GM20000 (cell line): ENCODE measurements around the gene SYNDIG1.

ENCODE experiments used
- DNase-seq: peaks from one replicate; pipeline ENCODE4 v3.0.0; 2012; ENCODE audit warnings: low spot score
- TF ChIP-seq, protein P1 (sequence below): IDR thresholded peaks from 2 replicates; pipeline ENCODE4 v1.5.1; 2012; ENCODE audit warnings: mild to moderate bottlenecking, control low read depth; ENCODE audit errors: extremely low read depth, missing control alignments

Gene SYNDIG1

DNA sequence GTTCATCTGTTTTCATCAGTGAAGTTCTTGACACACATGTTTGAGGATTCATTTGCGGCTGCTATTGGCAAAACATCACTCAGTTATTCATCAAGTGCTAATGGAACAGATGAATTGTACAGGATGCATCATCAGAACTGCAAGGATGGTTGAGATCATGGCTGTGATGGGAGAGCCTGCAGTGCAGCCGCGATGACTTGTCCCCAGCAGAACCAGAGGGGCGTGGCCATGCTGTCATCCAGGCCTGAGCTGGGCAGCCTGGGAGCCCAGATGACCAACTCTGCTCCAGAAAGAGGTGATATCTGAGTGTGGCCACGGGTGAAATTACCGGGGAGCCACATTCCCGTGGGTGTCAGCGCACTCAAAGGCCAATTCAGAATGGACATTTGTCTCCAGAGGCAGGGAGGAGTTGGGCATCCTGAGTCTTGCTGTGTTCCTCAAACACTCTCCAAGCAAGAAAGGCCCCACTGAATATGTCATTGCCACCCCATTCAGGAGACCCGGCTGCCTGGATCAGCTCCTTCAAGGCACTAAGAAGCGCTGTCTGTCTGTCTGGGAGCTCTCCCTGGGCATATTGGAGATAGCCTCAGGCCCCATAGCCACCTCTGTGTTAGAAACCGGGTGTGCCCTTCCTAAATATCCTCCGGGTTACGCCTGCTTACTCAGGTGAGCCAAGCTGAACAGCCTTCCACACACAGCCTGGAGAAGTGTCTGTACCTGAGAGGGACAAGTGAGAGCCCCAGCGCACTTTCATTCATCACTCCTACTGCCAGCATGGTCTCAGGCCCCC lies 66.7 kb downstream of the SYNDIG1 start:
- DNase-seq = no peak
- TF ChIP-seq, protein P1, sequence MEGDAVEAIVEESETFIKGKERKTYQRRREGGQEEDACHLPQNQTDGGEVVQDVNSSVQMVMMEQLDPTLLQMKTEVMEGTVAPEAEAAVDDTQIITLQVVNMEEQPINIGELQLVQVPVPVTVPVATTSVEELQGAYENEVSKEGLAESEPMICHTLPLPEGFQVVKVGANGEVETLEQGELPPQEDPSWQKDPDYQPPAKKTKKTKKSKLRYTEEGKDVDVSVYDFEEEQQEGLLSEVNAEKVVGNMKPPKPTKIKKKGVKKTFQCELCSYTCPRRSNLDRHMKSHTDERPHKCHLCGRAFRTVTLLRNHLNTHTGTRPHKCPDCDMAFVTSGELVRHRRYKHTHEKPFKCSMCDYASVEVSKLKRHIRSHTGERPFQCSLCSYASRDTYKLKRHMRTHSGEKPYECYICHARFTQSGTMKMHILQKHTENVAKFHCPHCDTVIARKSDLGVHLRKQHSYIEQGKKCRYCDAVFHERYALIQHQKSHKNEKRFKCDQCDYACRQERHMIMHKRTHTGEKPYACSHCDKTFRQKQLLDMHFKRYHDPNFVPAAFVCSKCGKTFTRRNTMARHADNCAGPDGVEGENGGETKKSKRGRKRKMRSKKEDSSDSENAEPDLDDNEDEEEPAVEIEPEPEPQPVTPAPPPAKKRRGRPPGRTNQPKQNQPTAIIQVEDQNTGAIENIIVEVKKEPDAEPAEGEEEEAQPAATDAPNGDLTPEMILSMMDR = no peak

- TF ChIP-seq, protein P1 = no peak
- no peak for DNase-seq
These were observed 67.8 kb downstream of the SYNDIG1 start for GRCh38 chr20:24537210-24537609.

- DNase-seq = no peak
These were observed 73.3 kb downstream of the SYNDIG1 start for GRCh38 chr20:24542721-24543120.

GRCh38 chr20:24543168-24543567 lies 73.7 kb downstream of the SYNDIG1 start:
- DNase-seq = no peak
- TF ChIP-seq, protein P1 = no peak

More at GRCh38 chr20:24542721-24543120, 73.3 kb downstream of the SYNDIG1 start:
- TF ChIP-seq, protein P1 = no peak

DNA sequence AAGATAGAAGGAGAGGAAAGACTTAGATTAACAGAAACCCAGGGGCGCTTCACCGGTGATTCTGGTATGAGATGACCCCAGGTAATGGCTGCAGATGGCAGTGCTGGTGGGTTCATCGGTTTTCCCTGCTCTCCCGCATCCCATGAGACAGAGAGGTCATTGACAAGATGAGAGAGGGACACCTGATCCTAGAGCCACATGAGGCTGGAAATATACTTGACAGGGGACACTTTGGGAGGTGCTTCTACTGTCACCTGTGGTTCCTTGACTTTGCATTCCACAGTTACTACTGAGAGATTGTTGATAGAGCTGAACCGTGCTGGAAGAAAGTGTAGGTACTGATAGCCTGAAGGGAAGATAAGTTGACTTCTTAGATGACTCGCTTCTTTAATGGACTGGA lies 74.3 kb downstream of the SYNDIG1 start:
- DNase-seq = no peak
- TF ChIP-seq, protein P1 = no peak

- TF ChIP-seq, protein P1 = no peak
- DNase-seq = no peak
These were observed 74.9 kb downstream of the SYNDIG1 start for GRCh38 chr20:24544371-24544770.

DNA sequence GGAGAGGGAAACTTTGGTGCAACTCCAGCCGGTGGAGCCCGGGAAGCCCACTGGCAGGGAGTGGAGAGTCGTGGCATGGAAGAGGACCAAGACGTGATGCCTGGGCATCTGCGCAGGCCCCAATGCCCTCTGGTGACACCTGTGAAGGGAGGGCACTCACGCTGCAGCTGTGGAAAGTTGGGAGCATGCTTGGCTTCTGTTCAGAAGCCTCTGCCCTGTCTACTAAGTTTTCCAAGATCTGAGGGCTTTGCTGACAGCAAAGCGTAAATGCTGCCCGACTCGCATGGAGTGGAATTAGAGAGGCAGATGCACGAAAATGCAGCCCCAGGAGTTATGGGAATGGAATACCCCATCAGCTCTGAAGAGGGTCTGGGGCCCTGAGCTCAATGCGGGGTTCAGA lies 75.7 kb downstream of the SYNDIG1 start:
- no peak for DNase-seq
- TF ChIP-seq, protein P1 = no peak
